ENCODE measurements around the gene C5AR2.
"Not testable (repeated sequence)": the region's sequence is repeated elsewhere in the genome, so short reads cannot be mapped to it uniquely, and the experiment has no call there.

Gene C5AR2

DNA sequence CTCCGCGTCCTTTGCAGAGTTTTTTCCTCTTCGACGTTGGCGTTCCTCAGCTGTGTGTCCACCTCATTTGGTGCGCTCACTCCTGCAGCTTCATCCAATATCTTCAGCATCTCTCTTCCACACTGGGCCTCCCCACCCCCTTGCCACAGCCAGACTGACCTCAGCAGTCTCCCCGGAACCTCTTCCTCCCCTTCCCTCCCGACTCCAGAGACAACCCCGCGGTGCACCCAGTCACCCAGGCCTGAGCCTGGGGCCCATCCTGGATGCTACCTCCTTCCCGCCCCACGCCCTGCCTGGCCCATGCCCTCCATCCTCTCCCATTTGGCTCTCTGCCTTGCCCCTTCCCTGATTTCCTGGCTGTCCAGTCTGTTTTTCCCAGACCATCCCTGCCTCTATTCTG is 8.1 kb upstream of the C5AR2 start:
- no peak for DNase-seq

DNA sequence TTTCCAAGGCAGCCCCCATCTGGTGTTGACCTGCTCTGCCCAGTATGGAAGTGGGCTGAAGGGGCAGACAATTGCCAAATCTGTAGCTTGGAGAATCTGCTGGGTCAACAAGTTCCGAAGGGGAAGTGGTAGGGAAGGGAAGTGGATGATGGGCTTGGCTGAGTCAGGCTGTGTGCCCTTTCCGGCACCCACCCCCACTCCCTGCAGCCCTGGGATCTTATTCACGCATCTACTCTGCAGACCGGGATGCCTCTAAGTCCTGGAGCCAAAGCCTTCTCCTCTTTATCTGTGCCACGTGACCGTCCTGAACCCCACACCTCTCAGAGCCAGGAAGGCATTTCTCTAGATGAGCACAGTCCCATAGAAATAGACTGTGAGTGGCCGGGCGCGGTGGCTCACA is 7.5 kb upstream of the C5AR2 start:
- DNase-seq: peak in 1 of 2 donors; percentile 61

DNA sequence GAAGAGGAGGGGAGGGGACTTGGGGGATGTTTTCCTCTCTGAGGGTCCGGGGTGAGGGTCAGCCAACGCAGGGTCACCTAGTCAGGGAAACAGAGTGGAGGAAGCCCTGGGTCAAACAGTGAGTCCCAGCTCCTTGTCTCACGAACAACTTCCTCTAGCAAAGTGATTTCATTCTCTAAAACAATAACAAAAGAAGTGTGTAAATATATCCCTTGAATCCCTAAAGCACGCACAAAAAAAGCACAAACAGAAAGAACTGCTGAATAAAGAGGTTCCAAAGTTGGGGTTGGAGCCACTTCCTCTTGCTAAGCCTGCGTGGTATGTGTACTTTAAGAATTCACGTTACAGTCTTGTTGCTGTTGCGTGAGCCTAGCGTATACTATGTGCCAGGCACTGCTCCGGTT is 1.5 kb upstream of the C5AR2 start:
- DNase-seq: no peak

GRCh38 chr19:47331490-47331889 is 485 bp upstream of the C5AR2 start:
- DNase-seq: no peak

GRCh38 chr19:47336765-47337718 is 5.1 kb downstream of the C5AR2 start:
- peak; percentile 46 to 67 for DNase-seq

DNA sequence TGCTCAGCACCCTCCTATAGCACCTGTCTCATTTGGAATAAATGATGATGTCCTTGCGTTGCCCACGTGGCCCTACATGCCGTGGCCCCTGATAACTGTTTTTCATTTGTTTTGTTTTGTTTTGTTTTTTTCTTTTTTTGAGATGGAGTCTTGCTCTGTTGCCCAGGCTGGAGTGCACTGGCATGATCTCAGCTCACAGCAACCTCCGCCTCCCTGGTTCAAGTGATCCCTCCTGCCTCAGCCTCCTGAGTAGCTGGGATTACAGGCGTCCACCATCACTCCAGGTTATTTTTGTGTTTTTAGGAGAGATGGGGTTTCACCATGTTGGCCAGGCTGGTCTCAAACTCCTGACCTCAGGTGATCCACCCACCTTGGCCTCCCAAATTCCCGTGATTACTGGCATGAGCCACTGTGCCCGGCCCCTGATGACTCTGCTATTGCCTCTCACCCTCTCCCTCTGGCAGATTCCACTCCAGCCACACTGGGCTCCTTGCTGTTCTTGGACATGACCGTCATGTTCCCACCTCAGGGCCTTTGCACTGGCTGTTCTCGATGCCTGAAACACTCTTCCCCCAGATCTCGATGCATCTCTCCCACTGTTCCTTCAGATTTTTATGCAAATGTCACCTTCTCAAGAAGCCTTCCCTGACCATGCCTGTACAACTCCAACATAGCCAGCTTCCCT is 7.4 kb downstream of the C5AR2 start:
- DNase-seq: no peak

DNA sequence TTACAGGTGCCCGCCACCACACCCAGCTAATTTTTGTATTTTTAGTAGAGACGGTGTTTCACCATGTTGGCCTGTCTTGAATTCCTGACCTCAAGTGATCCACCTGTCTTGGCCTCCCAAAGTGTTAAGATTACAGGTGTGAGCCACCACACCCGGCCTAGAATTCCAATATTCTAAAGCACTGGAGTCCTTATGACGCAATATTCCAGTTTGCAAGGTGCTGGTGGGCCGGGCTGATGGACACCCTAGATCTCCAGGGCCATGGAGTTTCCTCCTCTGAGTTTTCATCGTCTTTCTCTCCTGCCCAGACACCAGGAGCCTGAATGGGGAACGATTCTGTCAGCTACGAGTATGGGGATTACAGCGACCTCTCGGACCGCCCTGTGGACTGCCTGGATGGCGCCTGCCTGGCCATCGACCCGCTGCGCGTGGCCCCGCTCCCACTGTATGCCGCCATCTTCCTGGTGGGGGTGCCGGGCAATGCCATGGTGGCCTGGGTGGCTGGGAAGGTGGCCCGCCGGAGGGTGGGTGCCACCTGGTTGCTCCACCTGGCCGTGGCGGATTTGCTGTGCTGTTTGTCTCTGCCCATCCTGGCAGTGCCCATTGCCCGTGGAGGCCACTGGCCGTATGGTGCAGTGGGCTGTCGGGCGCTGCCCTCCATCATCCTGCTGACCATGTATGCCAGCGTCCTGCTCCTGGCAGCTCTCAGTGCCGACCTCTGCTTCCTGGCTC is 8.7 kb downstream of the C5AR2 start:
- no peak for DNase-seq

GRCh38 chr19:47341734-47342133 is 9.8 kb downstream of the C5AR2 start:
- no peak for DNase-seq

GRCh38 chr19:47343194-47343802 is 11.3 kb downstream of the C5AR2 start:
- no peak for DNase-seq

GRCh38 chr19:47344425-47344824 is 12.4 kb downstream of the C5AR2 start:
- DNase-seq: no peak

DNA sequence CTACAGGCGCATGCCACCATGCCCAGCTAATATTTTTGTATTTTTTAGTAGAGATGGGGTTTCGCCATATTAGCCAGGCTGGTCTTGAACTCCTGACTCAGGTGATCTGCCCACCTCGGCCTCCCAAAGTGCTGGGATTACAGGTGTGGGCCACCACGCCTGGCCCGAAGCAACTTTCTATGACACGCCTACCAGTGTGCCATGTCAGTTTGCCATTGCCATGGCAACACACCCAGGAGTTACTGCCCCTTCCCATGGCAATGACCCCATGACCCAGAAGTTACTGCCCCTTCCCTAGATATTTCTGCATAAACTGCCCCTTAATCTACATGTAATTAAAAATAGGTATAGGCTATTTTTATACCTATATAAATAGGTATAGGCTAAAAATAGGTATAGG is 14.0 kb downstream of the C5AR2 start:
- not testable (repeated sequence) for DNase-seq

- peak; percentile 100 for DNase-seq
Observed at GRCh38 chr19:47348819-47349795, 17.1 kb downstream of the C5AR2 start, which contains the start of gene DHX34. TSS of gene DHX34 (plus strand) at chr19:47349315. CDS start at chr19:47353031, 3,716 bp downstream.

- DNase-seq: no peak
Observed at GRCh38 chr19:47350630-47351029, 18.7 kb downstream of the C5AR2 start.

GRCh38 chr19:47351548-47351947 is 19.6 kb downstream of the C5AR2 start:
- DNase-seq: peak in 1 of 2 donors; percentile 24

DNA sequence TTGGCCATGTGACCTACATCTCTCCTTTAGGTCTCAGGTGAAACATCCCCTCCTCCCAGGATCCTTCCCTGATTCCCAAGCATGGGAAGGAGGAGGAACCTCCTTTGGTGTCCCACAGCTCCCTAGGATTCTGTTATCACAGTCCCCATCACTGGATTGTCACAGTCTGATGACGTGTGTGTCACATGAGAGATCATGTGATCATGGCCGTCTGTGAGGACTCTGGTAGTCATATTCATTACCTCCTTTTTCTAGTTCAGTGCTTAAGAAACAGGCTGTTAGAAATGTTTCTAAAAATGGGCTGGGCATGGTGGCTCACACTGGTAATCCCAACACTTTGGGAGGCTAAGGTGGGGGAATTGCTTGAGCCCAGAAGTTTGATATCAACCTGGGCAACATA is 20.1 kb downstream of the C5AR2 start:
- no peak for DNase-seq

DNA sequence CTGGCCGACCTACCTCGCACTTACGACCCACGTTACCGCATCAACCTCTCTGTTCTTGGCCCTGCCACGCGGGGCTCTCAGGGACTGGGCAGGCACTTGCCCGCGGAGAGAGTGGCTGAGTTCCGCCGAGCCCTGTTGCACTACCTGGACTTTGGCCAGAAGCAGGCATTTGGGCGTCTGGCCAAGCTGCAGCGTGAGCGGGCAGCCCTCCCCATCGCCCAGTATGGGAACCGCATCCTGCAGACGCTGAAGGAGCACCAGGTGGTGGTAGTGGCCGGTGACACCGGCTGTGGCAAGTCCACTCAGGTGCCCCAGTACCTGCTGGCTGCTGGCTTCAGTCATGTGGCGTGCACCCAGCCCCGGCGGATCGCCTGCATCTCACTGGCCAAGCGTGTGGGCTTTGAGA is 21.3 kb downstream of the C5AR2 start:
- no peak for DNase-seq

GRCh38 chr19:47356900-47357299 is 24.9 kb downstream of the C5AR2 start:
- no peak for DNase-seq

GRCh38 chr19:47357788-47358680 is 26.1 kb downstream of the C5AR2 start:
- DNase-seq: no peak

- DNase-seq: no peak
Observed at GRCh38 chr19:47358936-47359335, 27.0 kb downstream of the C5AR2 start.

DNA sequence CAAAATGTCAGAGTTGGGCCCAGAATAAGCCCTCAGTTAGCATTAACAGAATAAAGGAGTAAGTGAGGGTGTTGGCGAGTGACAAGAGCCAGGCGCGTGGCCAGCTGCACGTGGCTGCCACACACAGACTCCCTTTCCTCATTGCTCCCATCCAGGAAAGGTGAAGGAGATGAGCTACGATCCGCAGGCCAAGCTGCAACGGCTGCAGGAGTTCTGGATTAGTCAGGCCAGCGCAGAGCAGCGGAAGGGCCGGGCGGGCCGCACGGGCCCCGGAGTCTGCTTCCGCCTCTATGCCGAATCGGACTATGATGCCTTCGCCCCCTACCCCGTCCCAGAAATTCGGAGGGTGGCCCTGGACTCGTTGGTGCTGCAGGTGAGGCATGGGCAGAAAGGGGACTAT is 30.3 kb downstream of the C5AR2 start:
- no peak for DNase-seq
